Thyroid gland (tissue), 4 donors: ENCODE measurements around the gene BTBD2.

Experiments
- POLR2A ChIP-seq, 2 donors: fragments of 450-650 bp; IDR thresholded peaks; one replicate each; pipeline ENCODE4 v1.6.1; 2017; ENCODE audit warnings: antibody characterized with exemption in 2 of 2, mild to moderate bottlenecking in 2 of 2, moderate library complexity in 1 of 2
- TF ChIP-seq, protein P1 (sequence below), 6 experiments: fragments of 200-600 bp in 3 of 6; fragments of 450-650 bp in 3 of 6; sonication (generic) in 3 of 6; IDR thresholded peaks; one replicate each; pipeline ENCODE4 v1.5.1; 2016 to 2019; ENCODE audit warnings: antibody characterized with exemption in 6 of 6, mild to moderate bottlenecking in 2 of 6, inconsistent platforms in 1 of 6, moderate library complexity in 1 of 6

GRCh38 chr19:1990230-1991017, 25.1 kb downstream of the BTBD2 start:
- TF ChIP-seq, protein P1, sequence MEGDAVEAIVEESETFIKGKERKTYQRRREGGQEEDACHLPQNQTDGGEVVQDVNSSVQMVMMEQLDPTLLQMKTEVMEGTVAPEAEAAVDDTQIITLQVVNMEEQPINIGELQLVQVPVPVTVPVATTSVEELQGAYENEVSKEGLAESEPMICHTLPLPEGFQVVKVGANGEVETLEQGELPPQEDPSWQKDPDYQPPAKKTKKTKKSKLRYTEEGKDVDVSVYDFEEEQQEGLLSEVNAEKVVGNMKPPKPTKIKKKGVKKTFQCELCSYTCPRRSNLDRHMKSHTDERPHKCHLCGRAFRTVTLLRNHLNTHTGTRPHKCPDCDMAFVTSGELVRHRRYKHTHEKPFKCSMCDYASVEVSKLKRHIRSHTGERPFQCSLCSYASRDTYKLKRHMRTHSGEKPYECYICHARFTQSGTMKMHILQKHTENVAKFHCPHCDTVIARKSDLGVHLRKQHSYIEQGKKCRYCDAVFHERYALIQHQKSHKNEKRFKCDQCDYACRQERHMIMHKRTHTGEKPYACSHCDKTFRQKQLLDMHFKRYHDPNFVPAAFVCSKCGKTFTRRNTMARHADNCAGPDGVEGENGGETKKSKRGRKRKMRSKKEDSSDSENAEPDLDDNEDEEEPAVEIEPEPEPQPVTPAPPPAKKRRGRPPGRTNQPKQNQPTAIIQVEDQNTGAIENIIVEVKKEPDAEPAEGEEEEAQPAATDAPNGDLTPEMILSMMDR (IDR thresholded peaks at IDR 0.05) = no peak
- no peak for TF ChIP-seq POLR2A (IDR thresholded peaks at IDR 0.05)
